Uterus (tissue), 4 donors: ENCODE data around the gene ARAP1. TPM values are rescaled to one million over a fixed set of nuclear protein-coding genes. Genes with fewer than 3 reads are reported as not detected.

Source experiments
- DNase-seq, 2 donors: peaks; one replicate each; pipeline ENCODE4 v3.0.0-alpha.2; 2019 to 2020
- H3K27ac ChIP-seq, 2 donors: fragments of 200-600 bp; sonication (generic); 1 replicate in 1 of 2; 2 replicates in 1 of 2; pipeline ENCODE4 v1.5.1; 2016 to 2018
- H3K27me3 ChIP-seq, 2 donors: fragments of 200-600 bp; sonication (generic); one replicate each; pipeline ENCODE4 v1.5.1; 2018 to 2019; ENCODE audit warnings: control low read depth in 1 of 2
- H3K36me3 ChIP-seq, 2 donors: fragments of 200-600 bp; sonication (generic); one replicate each; pipeline ENCODE4 v1.5.1; 2019; ENCODE audit warnings: control low read depth in 1 of 2
- H3K4me1 ChIP-seq, 2 donors: fragments of 200-600 bp; sonication (generic); one replicate each; pipeline ENCODE4 v1.5.1; 2018 to 2019; ENCODE audit warnings: control low read depth in 1 of 2
- H3K4me3 ChIP-seq, 2 donors: fragments of 200-600 bp; sonication (generic); 1 replicate in 1 of 2; 2 replicates in 1 of 2; pipeline ENCODE4 v1.5.1; 2018 to 2019; ENCODE audit warnings: mild to moderate bottlenecking in 1 of 2
- H3K9me3 ChIP-seq, 2 donors: fragments of 200-600 bp; sonication (generic); one replicate each; pipeline ENCODE4 v1.5.1; 2019; ENCODE audit warnings: control low read depth in 1 of 2
- CTCF ChIP-seq, 4 experiments: fragments of 200-600 bp in 2 of 4; fragments of 450-650 bp in 2 of 4; sonication (generic) in 2 of 4; IDR thresholded peaks; one replicate each; pipeline ENCODE4 v1.5.1; 2016 to 2019; ENCODE audit warnings: antibody characterized with exemption in 4 of 4, mild to moderate bottlenecking in 2 of 4, moderate library complexity in 1 of 4
- POLR2A ChIP-seq, 2 donors: fragments of 450-650 bp; IDR thresholded peaks; one replicate each; pipeline ENCODE4 v1.6.1; 2016; ENCODE audit warnings: antibody characterized with exemption in 2 of 2, mild to moderate bottlenecking in 1 of 2, moderate library complexity in 1 of 2
- intact Hi-C: fragments of 100-400 bp; cut with DNase I; formaldehyde crosslinking; loops from one replicate; pipeline ENCODE4 v1.15.1; 2023; ENCODE audit warnings: low total_unique reads
- total RNA-seq, 4 donors: library from RNA; depleted of rRNA in 3 of 4; stranded (reverse); fragments of >200 nt in 3 of 4; gene quantifications; one replicate each; pipeline versions ENCODE4 v1.1.0 to v1.2.4, GENCODE V29; 2014 to 2023
- donor health status: DM: yes; HTN: yes; CAD: no.

Gene ARAP1
- total RNA-seq, 4 donors from 2014 or later: 21.3 to 222 (median 70.4) TPM

- Histone ChIP-seq H3K4me1 (no peaks in the 10 kb centered on the region), H3K27ac (peak overlapping the region; percentile 58 to 73), H3K27me3 (no peaks in the 10 kb centered on the region), H3K36me3 (no peaks in the 10 kb centered on the region), H3K4me3 (peak overlapping the region; percentile 42 to 54), H3K9me3 (no peaks in the 10 kb centered on the region)
- DNase-seq: peak; percentile 30 to 53
- intact Hi-C loops: loop anchor here (10.0 kb wide), 1 partner anchor 57 kb away; no protein-coding TSS in a partner anchor
- no peak for TF ChIP-seq CTCF (IDR thresholded peaks at IDR 0.05)
- TF ChIP-seq POLR2A (IDR thresholded peaks at IDR 0.05): peak; percentile 35 to 47
Measured at GRCh38 chr11:72642043-72642883, 109.9 kb downstream of the ARAP1 start.

GRCh38 chr11:72641522-72642042, 110.6 kb downstream of the ARAP1 start:
- no peak for DNase-seq
- H3K27me3 ChIP-seq: no peaks in the 10 kb centered on the region
- H3K4me1 ChIP-seq: no peaks in the 10 kb centered on the region
- TF ChIP-seq CTCF (IDR thresholded peaks at IDR 0.05) (no peak), POLR2A (IDR thresholded peaks at IDR 0.05) (no peak)
- peak overlapping the region; percentile 42 to 58 for H3K27ac ChIP-seq
- no peaks in the 10 kb centered on the region for H3K36me3 ChIP-seq
- H3K4me3 ChIP-seq: peak overlapping the region; percentile 26 to 54
- intact Hi-C loops: loop anchor here (10.0 kb wide), 1 partner anchor 57 kb away; no protein-coding TSS in a partner anchor
- H3K9me3 ChIP-seq: no peaks in the 10 kb centered on the region

- H3K36me3 ChIP-seq: no peaks in the 10 kb centered on the region
- H3K4me1 ChIP-seq: no peaks in the 10 kb centered on the region
- peak overlapping the region; percentile 26 to 54 for H3K4me3 ChIP-seq
- no peaks in the 10 kb centered on the region for H3K27me3 ChIP-seq
- peak overlapping the region; percentile 3 to 58 for H3K27ac ChIP-seq
- intact Hi-C loops: loop anchor here (10.0 kb wide), 1 partner anchor 55 kb away; no protein-coding TSS in a partner anchor
- TF ChIP-seq CTCF (IDR thresholded peaks at IDR 0.05) (no peak), POLR2A (IDR thresholded peaks at IDR 0.05) (no peak)
- no peaks in the 10 kb centered on the region for H3K9me3 ChIP-seq
- peak in 1 of 2 donors; percentile 65 for DNase-seq
Measured at GRCh38 chr11:72639502-72640375, 112.5 kb downstream of the ARAP1 start.

GRCh38 chr11:72637926-72638325, 114.3 kb downstream of the ARAP1 start:
- no peaks in the 10 kb centered on the region for H3K4me1 ChIP-seq
- TF ChIP-seq CTCF (IDR thresholded peaks at IDR 0.05) (no peak), POLR2A (IDR thresholded peaks at IDR 0.05) (no peak)
- no peaks in the 10 kb centered on the region for H3K27me3 ChIP-seq
- H3K9me3 ChIP-seq: no peaks in the 10 kb centered on the region
- intact Hi-C loops: no loop called here
- H3K27ac ChIP-seq: peak overlapping the region in 1 of 2 donors; percentile 49
- no peaks in the 10 kb centered on the region for H3K36me3 ChIP-seq
- H3K4me3 ChIP-seq: no peak overlapping the region
- no peak for DNase-seq
